GM13976 (cell line): ENCODE results near the gene TBCK.

Experiments used
- DNase-seq: peaks from one replicate; pipeline ENCODE4 v3.0.0; 2012; ENCODE audit warnings: low spot score
- CTCF ChIP-seq: IDR thresholded peaks from 2 replicates; pipeline ENCODE4 v1.5.1; 2012; ENCODE audit warnings: borderline replicate concordance, mild to moderate bottlenecking; ENCODE audit not compliant: insufficient read depth; ENCODE audit errors: extremely low read depth, missing control alignments, control extremely low read depth
- in situ Hi-C: fragments of 300-500 bp; cut with MboI; formaldehyde crosslinking; loops from one replicate; pipeline ENCODE4 v1.12.0; 2022; ENCODE audit warnings: low sequenced_read_pairs, mixed read lengths, inconsistent platforms; ENCODE audit not compliant: unreplicated experiment

Gene TBCK

DNA sequence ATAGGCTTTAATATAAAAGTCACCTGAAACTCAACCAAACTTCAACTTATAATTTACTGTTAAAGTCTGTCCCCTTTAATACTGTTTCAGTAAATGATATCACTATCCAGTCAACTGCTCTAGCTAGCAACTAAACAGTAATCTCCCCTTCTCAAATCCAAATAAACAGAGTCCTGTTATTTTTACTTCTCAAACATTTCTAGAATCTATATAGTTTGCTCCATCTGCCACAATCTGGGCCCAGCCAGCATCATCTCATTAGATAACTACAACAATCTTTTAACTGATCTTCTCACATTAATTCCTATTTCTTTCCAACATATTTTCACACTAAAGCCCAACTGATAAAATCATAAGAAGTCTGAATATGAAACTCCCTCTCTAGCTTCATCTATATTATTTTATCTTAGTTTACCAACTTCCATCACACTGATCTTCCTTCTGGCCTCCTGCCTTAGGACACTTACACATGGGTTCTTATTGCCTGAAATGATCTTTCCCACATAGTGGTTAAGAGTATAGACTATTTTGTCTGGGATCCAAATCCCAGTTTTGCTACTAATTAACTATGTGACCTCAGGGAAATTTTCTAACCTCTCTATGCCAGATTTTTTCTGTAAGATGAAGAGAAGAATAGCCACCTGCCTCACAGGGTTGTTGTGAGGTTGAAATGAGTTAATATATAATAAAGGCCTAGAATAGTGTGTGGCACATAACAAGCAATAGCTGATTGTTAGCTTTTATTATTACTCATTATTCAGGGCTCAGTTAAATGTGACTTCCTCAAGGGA is 18.6 kb downstream of the TBCK start:
- in situ Hi-C loops: no loop called here
- DNase-seq: no peak
- no peak for TF ChIP-seq CTCF

GRCh38 chr4:106294062-106294461 is 21.9 kb downstream of the TBCK start:
- in situ Hi-C loops: no loop called here
- DNase-seq: no peak
- TF ChIP-seq CTCF: no peak

- in situ Hi-C loops: no loop called here
- TF ChIP-seq CTCF: no peak
- DNase-seq: no peak
These were observed 24.3 kb downstream of the TBCK start for GRCh38 chr4:106291678-106292077.

GRCh38 chr4:106289737-106290136 is 26.3 kb downstream of the TBCK start:
- in situ Hi-C loops: no loop called here

GRCh38 chr4:106287353-106287969 is 28.5 kb downstream of the TBCK start:
- DNase-seq: no peak
- in situ Hi-C loops: no loop called here
- no peak for TF ChIP-seq CTCF

More at GRCh38 chr4:106289737-106290136, 26.3 kb downstream of the TBCK start:
- no peak for TF ChIP-seq CTCF
- DNase-seq: no peak

DNA sequence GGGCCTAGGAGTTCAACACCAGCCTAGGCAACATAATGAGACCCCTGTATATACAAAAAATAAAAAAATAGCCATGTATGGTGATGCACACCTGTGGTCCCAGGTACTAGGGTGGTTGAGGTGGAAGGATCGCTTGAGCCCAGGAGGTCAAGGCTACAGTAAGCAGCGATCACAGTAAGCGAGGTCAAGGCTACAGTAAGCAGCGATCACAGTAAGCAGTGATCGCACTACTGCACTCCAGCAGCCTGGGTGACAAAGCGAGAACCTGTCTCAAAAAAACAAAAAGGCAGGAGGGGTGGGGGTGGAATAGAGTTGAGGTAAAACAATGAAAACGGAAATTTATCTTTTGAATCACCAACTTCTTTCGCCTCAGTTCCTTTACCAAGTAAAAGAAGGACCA is 29.4 kb downstream of the TBCK start:
- no peak for DNase-seq
- in situ Hi-C loops: no loop called here
- TF ChIP-seq CTCF: no peak
